H9 (cell line): Measurements from ENCODE around the gene PHF21A. TPM values are rescaled to one million over a fixed set of nuclear protein-coding genes. Genes with fewer than 3 reads are reported as not detected.

ENCODE experiments used
- DNase-seq: peaks from one replicate; pipeline ENCODE4 v3.0.0-alpha.2; 2017
- H2AFZ ChIP-seq: one replicate; pipeline ENCODE4 v1.6.1; 2013; ENCODE audit warnings: mild to moderate bottlenecking, low read length, control low read depth, moderate library complexity
- H2AK5ac ChIP-seq: 2 replicates; pipeline ENCODE4 v1.6.1; 2013; ENCODE audit warnings: low read length, control low read depth, mixed read lengths; ENCODE audit not compliant: insufficient read length
- H2BK120ac ChIP-seq: one replicate; pipeline ENCODE4 v1.6.1; 2013; ENCODE audit warnings: low read depth, mild to moderate bottlenecking, low read length, control low read depth, inconsistent platforms; ENCODE audit not compliant: poor library complexity, severe bottlenecking
- H2BK12ac ChIP-seq: 2 replicates; pipeline ENCODE4 v1.6.1; 2013; ENCODE audit warnings: low read length, control low read depth, mixed read lengths, low read depth; ENCODE audit not compliant: insufficient read length
- H2BK15ac ChIP-seq: 2 replicates; pipeline ENCODE4 v1.6.1; 2013; ENCODE audit warnings: low read depth, low read length, control low read depth
- H2BK20ac ChIP-seq: one replicate; pipeline ENCODE4 v1.6.1; 2013; ENCODE audit warnings: low read depth, mild to moderate bottlenecking, low read length, control low read depth, inconsistent platforms; ENCODE audit not compliant: poor library complexity, severe bottlenecking
- H2BK5ac ChIP-seq: 2 replicates; pipeline ENCODE4 v1.6.1; 2013; ENCODE audit warnings: low read length, control low read depth, mixed read lengths; ENCODE audit not compliant: insufficient read length
- H3K14ac ChIP-seq: 2 replicates; pipeline ENCODE4 v1.6.1; 2013; ENCODE audit warnings: low read length, control low read depth; ENCODE audit not compliant: insufficient read depth
- H3K18ac ChIP-seq: 2 replicates; pipeline ENCODE4 v1.6.1; 2013; ENCODE audit warnings: low read depth, mild to moderate bottlenecking, mixed read lengths, low read length, control low read depth; ENCODE audit not compliant: insufficient read length
- H3K23ac ChIP-seq: 2 replicates; pipeline ENCODE4 v1.6.1; 2013; ENCODE audit warnings: low read length, control low read depth, mixed read lengths, low read depth; ENCODE audit not compliant: insufficient read length
- H3K23me2 ChIP-seq: 2 replicates; pipeline ENCODE4 v1.6.1; 2013; ENCODE audit warnings: low read depth, mild to moderate bottlenecking, mixed read lengths, low read length, control low read depth; ENCODE audit not compliant: insufficient read length, poor library complexity, severe bottlenecking
- H3K27ac ChIP-seq: 2 replicates; pipeline ENCODE4 v1.5.1; 2013; ENCODE audit warnings: low read length, control low read depth, mixed read lengths, low read depth; ENCODE audit not compliant: insufficient read length
- H3K27me3 ChIP-seq: 2 replicates; pipeline ENCODE4 v1.6.1; 2013; ENCODE audit warnings: low read length, control low read depth, inconsistent platforms; ENCODE audit not compliant: insufficient read depth
- H3K4ac ChIP-seq: 2 replicates; pipeline ENCODE4 v1.6.1; 2013; ENCODE audit warnings: low read depth, mild to moderate bottlenecking, control low read depth, inconsistent platforms, low read length, moderate library complexity
- H3K4me1 ChIP-seq: 2 replicates; pipeline ENCODE4 v1.6.1; 2013; ENCODE audit warnings: low read length, control low read depth, inconsistent platforms; ENCODE audit not compliant: insufficient read depth
- H3K4me2 ChIP-seq: 2 replicates; pipeline ENCODE4 v1.6.1; 2013; ENCODE audit warnings: low read length, control low read depth, mixed read lengths; ENCODE audit not compliant: insufficient read length, insufficient read depth
- H3K56ac ChIP-seq: 2 replicates; pipeline ENCODE4 v1.6.1; 2013; ENCODE audit warnings: low read depth, mild to moderate bottlenecking, mixed read lengths, low read length, control low read depth; ENCODE audit not compliant: insufficient read length
- H3K79me1 ChIP-seq: 2 replicates; pipeline ENCODE4 v1.6.1; 2013; ENCODE audit warnings: low read depth, mild to moderate bottlenecking, moderate library complexity, low read length, control low read depth, inconsistent platforms; ENCODE audit not compliant: insufficient read depth, poor library complexity, severe bottlenecking
- H3K79me2 ChIP-seq: 2 replicates; pipeline ENCODE4 v1.6.1; 2013; ENCODE audit warnings: low read length, control low read depth, inconsistent platforms; ENCODE audit not compliant: insufficient read depth
- H3K9ac ChIP-seq: 2 replicates; pipeline ENCODE4 v1.6.1; 2013; ENCODE audit warnings: low read length, control low read depth, mixed read lengths; ENCODE audit not compliant: insufficient read length; ENCODE audit errors: extremely low read depth
- H3K9me3 ChIP-seq: one replicate; pipeline ENCODE4 v1.6.1; 2013; ENCODE audit warnings: low read depth, low read length, inconsistent platforms; ENCODE audit not compliant: control insufficient read depth
- H3T11ph ChIP-seq: one replicate; pipeline ENCODE4 v1.6.1; 2013; ENCODE audit warnings: mild to moderate bottlenecking, low read length, control low read depth, inconsistent platforms
- H4K20me1 ChIP-seq: one replicate; pipeline ENCODE4 v1.6.1; 2013; ENCODE audit not compliant: control insufficient read depth, insufficient read length, insufficient read depth
- H4K5ac ChIP-seq: 2 replicates; pipeline ENCODE4 v1.6.1; 2013; ENCODE audit warnings: low read depth, mild to moderate bottlenecking, mixed read lengths, low read length, control low read depth; ENCODE audit not compliant: insufficient read length
- H4K8ac ChIP-seq: replicated peaks from 2 replicates; pipeline ENCODE4 v1.6.1; 2013; ENCODE audit warnings: low read length, control low read depth, mixed read lengths, low read depth; ENCODE audit not compliant: insufficient read length
- H4K91ac ChIP-seq: 2 replicates; pipeline ENCODE4 v1.6.1; 2013; ENCODE audit warnings: low read depth, mild to moderate bottlenecking, moderate library complexity, mixed read lengths, low read length, control low read depth; ENCODE audit not compliant: insufficient read length
- H3K27ac Mint-ChIP-seq, 3 experiments: 2 replicates in 2 of 3; 3 replicates in 1 of 3; pipeline ENCODE4 v1.8.0; 2020 to 2021; ENCODE audit warnings: mixed read lengths in 3 of 3, mild to moderate bottlenecking in 1 of 3, moderate library complexity in 1 of 3
- H3K27me3 Mint-ChIP-seq: 2 replicates; pipeline ENCODE4 v1.8.0; 2021; ENCODE audit warnings: low read depth, mild to moderate bottlenecking, moderate library complexity, mixed read lengths
- H3K36me3 Mint-ChIP-seq, 3 experiments: 2 replicates in 2 of 3; 3 replicates in 1 of 3; pipeline ENCODE4 v1.8.0; 2020 to 2021; ENCODE audit warnings: low read depth in 3 of 3, mixed read lengths in 3 of 3; ENCODE audit not compliant: insufficient read depth in 1 of 3
- H3K4me1 Mint-ChIP-seq, 2 experiments: 2 replicates each; pipeline ENCODE4 v1.8.0; 2020; ENCODE audit warnings: mixed read lengths in 2 of 2
- H3K4me3 Mint-ChIP-seq, 2 experiments: 2 replicates in 1 of 2; 3 replicates in 1 of 2; pipeline ENCODE4 v1.8.0; 2020 to 2021; ENCODE audit warnings: mild to moderate bottlenecking in 2 of 2, mixed read lengths in 2 of 2, moderate library complexity in 1 of 2
- H3K9me3 Mint-ChIP-seq, 2 experiments: 2 replicates in 1 of 2; 3 replicates in 1 of 2; pipeline ENCODE4 v1.8.0; 2020; ENCODE audit warnings: mild to moderate bottlenecking in 2 of 2, mixed read lengths in 2 of 2, moderate library complexity in 1 of 2
- WGBS: extraction: QIAGEN DNeasy Blood & Tissue Kit; methylation state at CpG from one replicate; pipeline ENCODE4 v1.1.7; 2013; ENCODE audit warnings: missing lambda C conversion rate, low lambda C conversion rate, mixed read lengths; ENCODE audit not compliant: insufficient read length; ENCODE audit errors: extremely low coverage; 5-methylcytosine and 5-hydroxymethylcytosine counted together
- total RNA-seq: library from RNA; stranded (reverse); gene quantifications from 2 replicates; pipeline ENCODE4 v1.2.1, GENCODE V29; 2021
- TF ChIP-seq, protein P1 (sequence below): fragments of 200-600 bp; sonication (generic); conservative IDR thresholded peaks from 3 replicates; pipeline ENCODE4 v1.8.0; 2021; ENCODE audit warnings: antibody characterized with exemption, mild to moderate bottlenecking

The PHF21A gene
- total RNA-seq, 1 experiment from 2014 or later = 33.8 TPM

DNA sequence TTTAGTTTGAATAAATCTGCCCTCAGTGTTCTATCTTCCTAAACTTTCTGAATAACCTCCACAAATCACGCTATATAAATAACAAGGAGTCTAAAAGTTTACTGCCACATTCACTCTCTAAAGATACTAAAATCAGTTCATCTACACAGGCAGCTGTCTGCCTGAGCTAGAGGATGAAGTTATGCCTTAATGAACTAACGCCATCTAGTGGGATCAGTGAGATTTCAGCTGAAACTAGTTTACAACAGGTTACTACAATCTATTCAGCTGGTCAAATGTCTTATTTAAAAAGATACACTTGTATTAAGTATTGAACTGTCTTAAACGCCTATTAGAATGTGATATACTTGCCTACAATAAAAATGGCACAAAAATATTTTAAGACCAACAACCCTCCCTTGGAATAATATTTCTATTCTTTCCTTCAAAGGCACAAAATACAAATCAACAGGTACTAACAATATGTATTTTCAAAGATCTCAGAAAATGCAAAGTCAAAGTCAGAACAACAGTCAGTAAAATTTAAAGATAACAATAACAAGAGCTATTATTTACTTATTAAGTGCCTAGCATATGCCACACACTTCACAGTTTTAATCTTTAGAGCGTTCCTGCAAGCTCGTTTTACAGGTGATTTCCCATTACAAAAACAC, 114.7 kb downstream of the PHF21A start:
- Histone ChIP-seq H3K79me2 (no peaks in the 10 kb centered on the region), H3T11ph (no peak overlapping the region), H4K5ac (no peak overlapping the region), H2AFZ (no peak overlapping the region), H3K23ac (no peak overlapping the region), H2BK12ac (no peak overlapping the region), H3K4me1 (no peaks in the 10 kb centered on the region; the same call in 1 of the 2 replicates), H2BK15ac (no peak overlapping the region), H3K18ac (no peak overlapping the region), H3K79me1 (no peaks in the 10 kb centered on the region), H4K20me1 (no peaks in the 10 kb centered on the region), H3K4ac (no peak overlapping the region), H4K8ac (no peak overlapping the region), H3K23me2 (no peaks in the 10 kb centered on the region), H4K91ac (no peak overlapping the region), H3K4me2 (no peak overlapping the region), H2BK5ac (no peak overlapping the region), H2BK120ac (no peak overlapping the region), H3K9ac (no peak overlapping the region), H3K56ac (no peak overlapping the region), H2AK5ac (no peak overlapping the region), H3K14ac (no peak overlapping the region), H3K27ac (no peak overlapping the region), H3K9me3 (no peaks in the 10 kb centered on the region), H2BK20ac (no peak overlapping the region), H3K27me3 (no peaks in the 10 kb centered on the region)
- no peaks in the 10 kb centered on the region for H3K9me3 Mint-ChIP-seq
- peaks cover 49 to 57% of the 10 kb centered on the region in 2 experiments for H3K4me1 Mint-ChIP-seq
- no peak for DNase-seq
- no peaks in the 10 kb centered on the region for H3K27me3 Mint-ChIP-seq
- TF ChIP-seq, protein P1, sequence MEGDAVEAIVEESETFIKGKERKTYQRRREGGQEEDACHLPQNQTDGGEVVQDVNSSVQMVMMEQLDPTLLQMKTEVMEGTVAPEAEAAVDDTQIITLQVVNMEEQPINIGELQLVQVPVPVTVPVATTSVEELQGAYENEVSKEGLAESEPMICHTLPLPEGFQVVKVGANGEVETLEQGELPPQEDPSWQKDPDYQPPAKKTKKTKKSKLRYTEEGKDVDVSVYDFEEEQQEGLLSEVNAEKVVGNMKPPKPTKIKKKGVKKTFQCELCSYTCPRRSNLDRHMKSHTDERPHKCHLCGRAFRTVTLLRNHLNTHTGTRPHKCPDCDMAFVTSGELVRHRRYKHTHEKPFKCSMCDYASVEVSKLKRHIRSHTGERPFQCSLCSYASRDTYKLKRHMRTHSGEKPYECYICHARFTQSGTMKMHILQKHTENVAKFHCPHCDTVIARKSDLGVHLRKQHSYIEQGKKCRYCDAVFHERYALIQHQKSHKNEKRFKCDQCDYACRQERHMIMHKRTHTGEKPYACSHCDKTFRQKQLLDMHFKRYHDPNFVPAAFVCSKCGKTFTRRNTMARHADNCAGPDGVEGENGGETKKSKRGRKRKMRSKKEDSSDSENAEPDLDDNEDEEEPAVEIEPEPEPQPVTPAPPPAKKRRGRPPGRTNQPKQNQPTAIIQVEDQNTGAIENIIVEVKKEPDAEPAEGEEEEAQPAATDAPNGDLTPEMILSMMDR = peak; percentile 92
- no peak overlapping the region for H3K4me3 Mint-ChIP-seq
- WGBS = no CpG with 5 or more reads among the region's 5 CpGs
- no peaks in the 10 kb centered on the region for H3K36me3 Mint-ChIP-seq
- peak overlapping the region in 2 of 3 experiments; percentile 36 to 65; a peak in 4 of 7 replicates for H3K27ac Mint-ChIP-seq
